Measurements from ENCODE around the gene ASTN2. TPM values are rescaled to one million over a fixed set of nuclear protein-coding genes. Genes with fewer than 3 reads are reported as not detected.

Gene ASTN2
- total RNA-seq = 2.3 and 4.1 TPM in 2 replicates

DNA sequence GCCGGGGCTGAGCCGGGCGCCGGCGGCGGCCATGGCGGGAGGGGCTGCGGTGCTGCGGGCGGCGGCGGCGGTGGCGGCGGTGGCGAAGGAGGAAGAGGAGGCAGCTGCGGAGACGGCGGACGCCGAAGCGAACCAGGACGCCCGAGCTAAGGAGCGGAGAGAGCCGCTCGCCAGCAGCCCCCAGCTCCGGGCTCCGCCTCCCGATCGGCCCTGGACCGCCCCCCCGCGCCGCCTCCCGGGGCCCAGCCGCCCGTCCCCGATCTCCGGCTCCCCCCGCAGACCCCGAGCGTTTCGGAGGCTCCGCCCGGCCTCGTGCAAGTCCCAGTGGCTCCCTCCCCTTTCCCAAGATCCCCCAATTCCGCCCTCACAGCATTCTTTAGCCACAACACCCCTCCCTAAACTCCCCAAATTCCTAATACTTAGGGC lies at the start of gene ASTN2:
TSS of gene ASTN2 (minus strand) at position 152 of the 426 bp plus-strand sequence. CDS start at position 33, 119 bp downstream.

DNA sequence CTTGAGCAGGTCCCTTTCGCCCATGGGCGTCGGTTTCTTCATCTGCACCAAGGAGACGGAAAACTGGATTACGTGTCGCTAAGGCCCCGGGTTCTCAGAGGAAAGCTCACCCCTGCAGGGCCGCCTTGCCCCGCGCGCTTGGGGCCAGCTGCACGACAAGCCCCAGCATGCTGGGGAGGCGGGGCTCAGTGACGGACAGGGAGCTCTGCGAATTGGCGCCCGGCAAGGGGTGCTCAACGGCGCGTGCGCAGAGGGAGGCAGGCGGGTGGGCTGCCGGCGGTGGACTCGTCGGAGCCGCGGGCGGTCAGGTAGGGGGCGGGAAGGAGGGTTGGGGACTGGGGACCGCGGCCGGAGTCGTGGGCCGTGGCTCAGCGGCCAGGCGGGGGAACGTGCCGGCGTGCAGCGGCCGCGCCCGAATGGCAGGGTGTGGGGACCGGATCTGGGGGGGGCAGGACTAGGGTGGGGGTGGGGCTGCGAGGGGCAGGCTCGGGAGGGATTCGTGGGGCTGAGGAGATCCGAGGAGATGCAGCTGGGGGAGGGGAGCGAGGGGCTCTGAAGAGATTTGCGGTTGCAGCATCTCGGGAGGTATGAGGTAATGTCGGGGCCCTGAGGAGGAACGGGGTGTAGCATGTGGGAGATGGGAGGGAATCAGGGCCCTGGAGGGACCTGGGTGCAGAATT lies 727.6 kb downstream of the ASTN2 start, which contains the start of gene TRIM32:
TSS of gene TRIM32 (plus strand) at position 232 of the 680 bp plus-strand sequence. CDS start 10,438 bp downstream, outside the sequence.

